ENCODE results near the gene OVCA2.

Gene OVCA2

DNA sequence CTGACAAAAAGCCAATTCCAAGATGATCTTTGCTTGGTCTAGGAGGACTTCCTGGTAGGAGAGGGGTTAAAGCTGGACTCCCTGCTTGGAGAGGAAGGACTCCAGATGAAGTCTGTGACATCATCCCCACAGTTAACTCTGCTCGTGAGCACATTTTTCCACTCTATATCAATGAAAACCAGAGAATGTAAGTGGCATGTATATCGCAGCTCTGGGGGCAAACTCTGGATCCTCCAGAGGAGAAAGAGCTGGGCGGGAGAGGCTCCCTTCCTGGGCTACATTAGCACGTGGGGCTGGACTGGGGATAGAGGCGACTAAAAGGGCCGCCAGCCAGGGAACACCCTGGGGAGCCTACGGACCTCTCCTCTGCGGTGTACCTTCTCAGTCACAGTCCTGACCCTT, 47.2 kb downstream of the OVCA2 start:
- DNase-seq, result peak; percentile 20 to 24

GRCh38 chr17:2090210-2090641, 48.4 kb downstream of the OVCA2 start:
- DNase-seq, result peak in 1 of 2 experiments; percentile 33

DNA sequence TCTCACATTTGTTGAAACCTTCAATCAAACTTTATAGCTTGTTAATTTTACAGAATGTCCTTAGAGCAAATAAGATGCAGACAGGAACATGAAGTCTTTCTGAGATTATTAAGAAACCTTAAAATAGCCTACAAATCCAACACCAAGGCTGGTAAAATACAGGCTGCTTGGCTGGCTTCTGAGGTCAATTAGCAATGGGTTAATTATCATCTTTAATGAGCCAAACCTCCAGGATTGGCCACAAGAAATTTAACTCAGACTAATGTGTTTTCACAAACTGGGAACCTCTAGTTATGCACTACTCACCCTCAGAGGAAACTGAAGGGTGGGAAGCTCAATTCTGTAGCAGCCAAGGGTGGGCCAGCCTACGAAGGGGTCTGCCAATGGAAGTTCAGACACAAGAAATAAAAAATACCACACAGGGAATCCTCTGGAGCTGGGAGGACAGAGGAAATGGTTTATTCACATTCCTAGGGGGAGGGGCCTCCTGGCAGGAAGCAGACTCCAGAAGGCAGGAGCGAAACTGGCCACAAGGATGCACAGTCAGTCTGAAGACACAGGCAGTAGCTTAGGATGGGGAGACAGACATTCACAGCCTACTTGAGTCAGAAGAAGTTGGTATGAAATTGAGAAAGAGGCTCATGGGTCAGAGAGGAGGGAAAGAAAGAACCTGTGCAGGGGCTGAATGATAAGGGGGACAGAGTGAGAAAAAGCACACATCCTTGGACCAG, 49.1 kb downstream of the OVCA2 start:
- no peak for DNase-seq

DNA sequence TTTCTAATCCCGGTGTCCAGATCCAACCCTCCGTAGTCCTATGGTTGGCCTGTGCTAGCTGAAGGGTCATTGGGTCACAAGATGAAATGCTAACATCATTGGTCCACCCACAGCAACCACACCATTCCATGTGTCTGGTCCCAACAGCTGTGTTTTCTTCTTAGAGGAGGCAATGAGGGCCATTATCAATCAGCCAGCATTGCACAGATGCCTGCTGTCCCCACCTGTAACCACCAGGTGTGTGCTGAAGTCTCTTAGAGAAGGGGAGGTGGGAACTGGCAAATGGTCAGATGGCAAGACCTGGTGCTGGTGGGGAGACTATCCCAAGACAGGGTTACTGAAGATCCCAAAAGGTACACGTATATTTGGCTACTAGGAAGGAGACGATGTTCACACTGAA, 50.4 kb downstream of the OVCA2 start:
- DNase-seq, result no peak

Data from activated CD4-positive, alpha-beta T cell treated with anti-CD3 and anti-CD28 coated beads, Interleukin-2, amount 50 U/mL, for 48 hours (primary cell).